A673 (cell line): Measurements from ENCODE around the gene FKBP1C.

ENCODE experiments used
- CTCF ChIP-seq: fragments of 300-800, 200-600 bp; sonication (generic); conservative IDR thresholded peaks from 2 replicates; pipeline ENCODE4 v1.5.1; 2017; ENCODE audit warnings: low read depth, mild to moderate bottlenecking, antibody characterized with exemption, low read length, moderate library complexity, mixed read lengths
- EZH2 ChIP-seq: fragments of 200-600 bp; sonication (generic); IDR thresholded peaks from 2 replicates; pipeline ENCODE4 v1.6.1; 2017; ENCODE audit warnings: borderline replicate concordance, low read depth, mild to moderate bottlenecking, mixed read lengths, antibody characterized with exemption, low read length; ENCODE audit not compliant: poor library complexity, severe bottlenecking

GRCh38 chr6:63261820-63262219 is 50.6 kb downstream of the FKBP1C start:
- TF ChIP-seq CTCF (no peak), EZH2 (no peak)
